Measurements from ENCODE around the gene PROSER2.

PROSER2 gene

GRCh38 chr10:11866199-11866925 is 43.2 kb downstream of the PROSER2 start:
- no peaks in the 10 kb centered on the region for H3K9me3 ChIP-seq (ENCODE audit: insufficient read depth, low read length)
- H3K27me3 ChIP-seq (ENCODE audit: insufficient read depth, insufficient read length) = no peaks in the 10 kb centered on the region
- TF ChIP-seq SUZ12 (IDR thresholded peaks at IDR 0.05; ENCODE audit: extremely low read depth, insufficient read depth, insufficient read length) (no peak), ZNF274 (IDR thresholded peaks at IDR 0.05; ENCODE audit: low read depth, low read length) (no peak)
- peaks cover 23% of the 10 kb centered on the region for H3K36me3 ChIP-seq (ENCODE audit: insufficient read depth, insufficient read length, low read length)
- H3K9ac ChIP-seq (ENCODE audit: insufficient read length, low read depth) = no peak overlapping the region
- H3K4me1 ChIP-seq (ENCODE audit: insufficient read depth, insufficient read length) = peaks cover 2% of the 10 kb centered on the region
- H3K4me3 ChIP-seq (ENCODE audit: insufficient read length, low read depth) = no peak overlapping the region
- DNase-seq (ENCODE audit: low read depth, low spot score) = no peak

- peaks cover 2% of the 10 kb centered on the region for H3K4me1 ChIP-seq (ENCODE audit: insufficient read depth, insufficient read length)
- no peaks in the 10 kb centered on the region for H3K27me3 ChIP-seq (ENCODE audit: insufficient read depth, insufficient read length)
- peaks cover 20% of the 10 kb centered on the region for H3K36me3 ChIP-seq (ENCODE audit: insufficient read depth, insufficient read length, low read length)
- no peak overlapping the region for H3K9ac ChIP-seq (ENCODE audit: insufficient read length, low read depth)
- DNase-seq (ENCODE audit: low read depth, low spot score) = no peak
- H3K4me3 ChIP-seq (ENCODE audit: insufficient read length, low read depth) = no peak overlapping the region
- H3K9me3 ChIP-seq (ENCODE audit: insufficient read depth, low read length) = no peaks in the 10 kb centered on the region
- TF ChIP-seq SUZ12 (IDR thresholded peaks at IDR 0.05; ENCODE audit: extremely low read depth, insufficient read depth, insufficient read length) = no peak
These were observed 46.1 kb downstream of the PROSER2 start for GRCh38 chr10:11869219-11869618.

- Histone ChIP-seq H3K36me3 (ENCODE audit: insufficient read depth, insufficient read length, low read length) (peaks cover 20% of the 10 kb centered on the region), H3K9ac (ENCODE audit: insufficient read length, low read depth) (no peak overlapping the region), H3K9me3 (ENCODE audit: insufficient read depth, low read length) (no peaks in the 10 kb centered on the region), H3K4me3 (ENCODE audit: insufficient read length, low read depth) (no peak overlapping the region), H3K27me3 (ENCODE audit: insufficient read depth, insufficient read length) (no peaks in the 10 kb centered on the region), H3K4me1 (ENCODE audit: insufficient read depth, insufficient read length) (peaks cover 2% of the 10 kb centered on the region)
- no peak for DNase-seq (ENCODE audit: low read depth, low spot score)
- no peak for TF ChIP-seq ZNF274 (IDR thresholded peaks at IDR 0.05; ENCODE audit: low read depth, low read length)
- no peak for TF ChIP-seq SUZ12 (IDR thresholded peaks at IDR 0.05; ENCODE audit: extremely low read depth, insufficient read depth, insufficient read length)
- TF ChIP-seq YY1 (IDR thresholded peaks at IDR 0.05; ENCODE audit: insufficient read depth, insufficient read length) = no peak
These were observed 46.7 kb downstream of the PROSER2 start for GRCh38 chr10:11869743-11870460.

- DNase-seq (ENCODE audit: low read depth, low spot score) = no peak
- H3K9ac ChIP-seq (ENCODE audit: insufficient read length, low read depth) = no peak overlapping the region
- no peaks in the 10 kb centered on the region for H3K27me3 ChIP-seq (ENCODE audit: insufficient read depth, insufficient read length)
- peaks cover 7% of the 10 kb centered on the region for H3K4me1 ChIP-seq (ENCODE audit: insufficient read depth, insufficient read length)
- peaks cover 20% of the 10 kb centered on the region for H3K36me3 ChIP-seq (ENCODE audit: insufficient read depth, insufficient read length, low read length)
- no peak overlapping the region for H3K4me3 ChIP-seq (ENCODE audit: insufficient read length, low read depth)
- TF ChIP-seq SUZ12 (IDR thresholded peaks at IDR 0.05; ENCODE audit: extremely low read depth, insufficient read depth, insufficient read length) (no peak), ZNF274 (IDR thresholded peaks at IDR 0.05; ENCODE audit: low read depth, low read length) (no peak), YY1 (IDR thresholded peaks at IDR 0.05; ENCODE audit: insufficient read depth, insufficient read length) (no peak)
- no peaks in the 10 kb centered on the region for H3K9me3 ChIP-seq (ENCODE audit: insufficient read depth, low read length)
These were observed 47.3 kb downstream of the PROSER2 start for GRCh38 chr10:11870461-11870780.

GRCh38 chr10:11870900-11871400 is 47.8 kb downstream of the PROSER2 start:
- no peak for DNase-seq (ENCODE audit: low read depth, low spot score)
- Histone ChIP-seq H3K36me3 (ENCODE audit: insufficient read depth, insufficient read length, low read length) (peaks cover 20% of the 10 kb centered on the region), H3K9ac (ENCODE audit: insufficient read length, low read depth) (no peak overlapping the region), H3K4me1 (ENCODE audit: insufficient read depth, insufficient read length) (peaks cover 5% of the 10 kb centered on the region), H3K9me3 (ENCODE audit: insufficient read depth, low read length) (no peaks in the 10 kb centered on the region), H3K27me3 (ENCODE audit: insufficient read depth, insufficient read length) (no peaks in the 10 kb centered on the region), H3K4me3 (ENCODE audit: insufficient read length, low read depth) (no peak overlapping the region)
- TF ChIP-seq ZNF274 (IDR thresholded peaks at IDR 0.05; ENCODE audit: low read depth, low read length) = no peak
- TF ChIP-seq YY1 (IDR thresholded peaks at IDR 0.05; ENCODE audit: insufficient read depth, insufficient read length) = no peak
- TF ChIP-seq SUZ12 (IDR thresholded peaks at IDR 0.05; ENCODE audit: extremely low read depth, insufficient read depth, insufficient read length) = no peak

- Histone ChIP-seq H3K27me3 (ENCODE audit: insufficient read depth, insufficient read length) (no peaks in the 10 kb centered on the region), H3K9ac (ENCODE audit: insufficient read length, low read depth) (no peak overlapping the region), H3K4me1 (ENCODE audit: insufficient read depth, insufficient read length) (peaks cover 10% of the 10 kb centered on the region), H3K36me3 (ENCODE audit: insufficient read depth, insufficient read length, low read length) (peaks cover 19% of the 10 kb centered on the region), H3K4me3 (ENCODE audit: insufficient read length, low read depth) (no peak overlapping the region), H3K9me3 (ENCODE audit: insufficient read depth, low read length) (no peaks in the 10 kb centered on the region)
- no peak for TF ChIP-seq YY1 (IDR thresholded peaks at IDR 0.05; ENCODE audit: insufficient read depth, insufficient read length)
- TF ChIP-seq SUZ12 (IDR thresholded peaks at IDR 0.05; ENCODE audit: extremely low read depth, insufficient read depth, insufficient read length) = no peak
- TF ChIP-seq ZNF274 (IDR thresholded peaks at IDR 0.05; ENCODE audit: low read depth, low read length) = no peak
- no peak for DNase-seq (ENCODE audit: low read depth, low spot score)
These were observed 48.3 kb downstream of the PROSER2 start for GRCh38 chr10:11871466-11871865.
